ENCODE measurements around the gene ANO5. TPM values are rescaled to one million over a fixed set of nuclear protein-coding genes. Genes with fewer than 3 reads are reported as not detected.

ANO5 gene
- total and polyA plus RNA-seq, 2 of the 8 experiments (the other 6 are each of a cell fraction or from before 2014, with no cell fraction given) = 2.6 to 5.0 TPM

DNA sequence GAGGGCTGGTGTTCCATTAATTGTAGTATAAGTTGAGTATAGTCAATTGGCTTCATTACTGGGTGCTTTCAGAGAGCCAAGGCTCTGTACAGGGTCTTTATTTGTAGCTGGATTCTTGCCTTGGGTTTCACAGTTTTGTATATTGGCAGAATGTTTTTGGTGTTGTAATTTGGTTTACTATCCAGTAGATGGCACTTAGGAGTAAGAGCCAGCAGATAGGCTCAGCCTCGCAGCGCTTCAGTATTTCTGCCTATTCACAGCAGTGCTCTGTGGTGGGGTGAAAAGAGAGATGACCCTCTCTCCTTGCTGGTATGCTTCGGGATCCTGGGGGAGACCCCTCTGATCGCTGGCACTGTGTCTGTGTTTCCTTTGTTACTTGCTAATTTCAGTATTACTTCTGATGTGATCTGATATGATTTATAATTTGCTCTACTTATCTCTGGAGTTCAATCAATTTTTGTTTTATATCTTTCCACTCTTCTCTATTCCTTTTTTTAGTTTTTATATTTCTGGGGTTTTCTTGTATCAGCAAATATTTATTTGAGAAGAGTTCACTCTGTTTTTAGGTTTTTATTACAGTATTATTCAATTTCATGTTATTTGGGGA is 52.2 kb downstream of the ANO5 start:
- no peaks in the 10 kb centered on the region for H3K36me3 ChIP-seq (ENCODE audit: control insufficient read depth in 2 of 4, insufficient read depth in 4 of 4, low read length in 3 of 4)
- H4K8ac ChIP-seq (ENCODE audit: extremely low read depth, insufficient read depth, low read length) = no peak overlapping the region; the same call in 1 of the 2 replicates
- no peak overlapping the region for H3K14ac ChIP-seq (ENCODE audit: insufficient read length)
- peak in 1 of 2 experiments; percentile 25 for DNase-seq (ENCODE audit: low read depth in 1 of 2, low spot score in 2 of 2)
- H3K56ac ChIP-seq (replicated peaks; ENCODE audit: insufficient read length, low read depth, low read length) = no peak overlapping the region
- H3K9me3 ChIP-seq (ENCODE audit: insufficient read depth in 2 of 2, low read depth in 1 of 2, low read length in 1 of 2) = no peaks in the 10 kb centered on the region
- H3K4me2 ChIP-seq (ENCODE audit: insufficient read depth in 1 of 2, low read depth in 2 of 2, low read length in 2 of 2) = no peak overlapping the region
- no peak overlapping the region for H3K23ac ChIP-seq (ENCODE audit: insufficient read length)
- no peak overlapping the region for H3K4ac ChIP-seq (replicated peaks; ENCODE audit: insufficient read length, low read depth, low read length)
- H3K4me3 ChIP-seq (ENCODE audit: extremely low read depth in 1 of 4, insufficient read depth in 2 of 4, low read depth in 3 of 4, low read length in 4 of 4) = no peak overlapping the region
- 25% methylated on average over 4 of the region's 4 CpGs; no CpG with 5 or more reads in 1 of the 2 experiments for WGBS, 2 experiments (ENCODE audit: extremely low coverage in 1 of 2, insufficient coverage in 1 of 2, insufficient read length in 1 of 2, insufficient replicate concordance in 2 of 2, low coverage in 1 of 2, low lambda C conversion rate in 2 of 2, missing lambda C conversion rate in 1 of 2)
- no peak overlapping the region for H2AK5ac ChIP-seq (ENCODE audit: low read depth, low read length)
- H2BK5ac ChIP-seq (ENCODE audit: low read depth, low read length) = no peak overlapping the region
- no peak overlapping the region for H2BK20ac ChIP-seq (ENCODE audit: low read length)
- no peaks in the 10 kb centered on the region for H3K27me3 ChIP-seq (replicated peaks in 1 of 4; ENCODE audit: control insufficient read depth in 3 of 4, extremely low read depth in 1 of 4, insufficient read depth in 3 of 4, low read length in 3 of 4)
- FAIRE-seq = peak; percentile 79
- TF ChIP-seq RXRA (IDR thresholded peaks at IDR 0.05; ENCODE audit: insufficient read depth, low read depth, low read length) = no peak
- peak; percentile 71 to 75 for TF ChIP-seq RAD21 (IDR thresholded peaks at IDR 0.05 in 1 of 2, conservative IDR thresholded peaks at IDR 0.05 in 1 of 2; ENCODE audit: low read depth in 2 of 2, low read length in 2 of 2)
- TF ChIP-seq, protein P1, sequence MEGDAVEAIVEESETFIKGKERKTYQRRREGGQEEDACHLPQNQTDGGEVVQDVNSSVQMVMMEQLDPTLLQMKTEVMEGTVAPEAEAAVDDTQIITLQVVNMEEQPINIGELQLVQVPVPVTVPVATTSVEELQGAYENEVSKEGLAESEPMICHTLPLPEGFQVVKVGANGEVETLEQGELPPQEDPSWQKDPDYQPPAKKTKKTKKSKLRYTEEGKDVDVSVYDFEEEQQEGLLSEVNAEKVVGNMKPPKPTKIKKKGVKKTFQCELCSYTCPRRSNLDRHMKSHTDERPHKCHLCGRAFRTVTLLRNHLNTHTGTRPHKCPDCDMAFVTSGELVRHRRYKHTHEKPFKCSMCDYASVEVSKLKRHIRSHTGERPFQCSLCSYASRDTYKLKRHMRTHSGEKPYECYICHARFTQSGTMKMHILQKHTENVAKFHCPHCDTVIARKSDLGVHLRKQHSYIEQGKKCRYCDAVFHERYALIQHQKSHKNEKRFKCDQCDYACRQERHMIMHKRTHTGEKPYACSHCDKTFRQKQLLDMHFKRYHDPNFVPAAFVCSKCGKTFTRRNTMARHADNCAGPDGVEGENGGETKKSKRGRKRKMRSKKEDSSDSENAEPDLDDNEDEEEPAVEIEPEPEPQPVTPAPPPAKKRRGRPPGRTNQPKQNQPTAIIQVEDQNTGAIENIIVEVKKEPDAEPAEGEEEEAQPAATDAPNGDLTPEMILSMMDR (IDR thresholded peaks at IDR 0.05; ENCODE audit: control extremely low read depth in 1 of 3, insufficient read depth in 1 of 3, low read depth in 1 of 3, low read length in 3 of 3) = peak in 2 of 3 experiments; percentile 65 to 80; a peak in 3 of 4 replicates
- no peaks in the 10 kb centered on the region for H4K20me1 ChIP-seq (replicated peaks in 1 of 2; ENCODE audit: control insufficient read depth in 1 of 2, insufficient read depth in 2 of 2, low read length in 2 of 2)
- ChIA-PET CTCF (ENCODE audit: partially characterized antibody) (interaction anchor here (0.6 to 2.2 kb wide), 35 partner anchors 9 to 1480 kb away, joined by 3 to 20 read pairs (median 4); no protein-coding TSS in a partner anchor), POLR2A (ENCODE audit: partially characterized antibody) (interaction anchor here (0.7 to 0.8 kb wide), 2 partner anchors 18 to 52 kb away, joined by 3 read pairs; partner anchors contain the start of gene ANO5)
- H3K79me1 ChIP-seq (ENCODE audit: low read depth, low read length) = no peaks in the 10 kb centered on the region
- H3K9ac ChIP-seq (replicated peaks in 1 of 4; ENCODE audit: extremely low read depth in 1 of 4, low read depth in 3 of 4, low read length in 3 of 4) = no peak overlapping the region
- no peak overlapping the region for H2BK15ac ChIP-seq (ENCODE audit: low read length)
- no peak overlapping the region for H3K27ac ChIP-seq (ENCODE audit: low read depth, low read length)
- H3K4me1 ChIP-seq (replicated peaks in 1 of 4; ENCODE audit: control insufficient read depth in 3 of 4, insufficient read depth in 4 of 4, low read length in 3 of 4) = no peaks in the 10 kb centered on the region
- H2BK12ac ChIP-seq (ENCODE audit: low read depth, low read length) = no peak overlapping the region
- H2BK120ac ChIP-seq (replicated peaks; ENCODE audit: low read depth, low read length) = no peak overlapping the region
- H3K23me2 ChIP-seq (ENCODE audit: low read depth, low read length) = no peaks in the 10 kb centered on the region
- no peaks in the 10 kb centered on the region for H3K79me2 ChIP-seq (ENCODE audit: control insufficient read depth in 1 of 2, insufficient read depth in 2 of 2, low read length in 2 of 2)
- no peak overlapping the region for H3K18ac ChIP-seq (ENCODE audit: extremely low read depth, low read length)
- H4K5ac ChIP-seq (ENCODE audit: insufficient read length, low read depth, low read length) = no peak overlapping the region
- no peak overlapping the region for H2AFZ ChIP-seq (ENCODE audit: low read length)
- no peak overlapping the region for H4K91ac ChIP-seq (replicated peaks; ENCODE audit: insufficient read length, low read length)

Data from H1 (cell line).